ENCODE measurements around the gene CYP21A2.
"Not testable (repeated sequence)": the region's sequence is repeated elsewhere in the genome, so short reads cannot be mapped to it uniquely, and the experiment has no call there.

CYP21A2 gene

DNA sequence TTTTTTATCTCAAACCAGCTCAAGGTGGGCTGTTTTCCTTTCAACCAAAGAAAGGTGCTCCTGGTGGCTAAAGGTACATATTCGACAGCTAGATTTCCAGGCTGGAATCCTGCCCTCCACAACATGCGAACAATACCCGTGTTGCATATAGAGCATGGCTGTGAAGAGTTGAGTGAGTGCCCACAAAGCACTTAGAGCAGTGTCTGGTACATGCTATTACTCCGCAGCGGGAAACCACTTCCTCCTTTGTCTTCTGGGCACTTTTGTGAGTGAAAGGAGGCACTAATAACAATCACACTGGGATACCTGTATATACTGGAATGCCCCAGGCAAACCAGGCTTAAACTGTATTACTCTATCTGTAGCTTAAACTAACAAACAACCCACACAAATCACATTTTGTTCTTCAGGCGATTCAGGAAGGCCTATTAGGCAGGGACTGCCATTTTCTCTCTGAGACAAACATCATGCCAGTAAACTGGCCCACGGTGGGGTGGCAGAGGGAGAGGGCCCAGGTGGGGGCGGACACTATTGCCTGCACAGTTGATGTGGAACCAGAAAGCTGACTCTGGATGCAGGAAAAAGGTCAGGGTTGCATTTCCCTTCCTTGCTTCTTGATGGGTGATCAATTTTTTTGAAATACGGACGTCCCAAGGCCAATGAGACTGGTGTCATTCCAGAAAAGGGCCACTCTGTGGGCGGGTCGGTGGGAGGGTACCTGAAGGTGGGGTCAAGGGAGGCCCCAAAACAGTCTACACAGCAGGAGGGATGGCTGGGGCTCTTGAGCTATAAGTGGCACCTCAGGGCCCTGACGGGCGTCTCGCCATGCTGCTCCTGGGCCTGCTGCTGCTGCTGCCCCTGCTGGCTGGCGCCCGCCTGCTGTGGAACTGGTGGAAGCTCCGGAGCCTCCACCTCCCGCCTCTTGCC lies at the start of gene CYP21A2:
Gene CYP21A2, plus strand, starts transcription at position 818 of the 927 bp plus-strand sequence. Its CDS starts 8 bp downstream, at position 826.
- not testable (repeated sequence) for DNase-seq

- DNase-seq: not testable (repeated sequence)
These were observed 48.9 kb upstream of the CYP21A2 start for GRCh38 chr6:31989363-31989762.

DNA sequence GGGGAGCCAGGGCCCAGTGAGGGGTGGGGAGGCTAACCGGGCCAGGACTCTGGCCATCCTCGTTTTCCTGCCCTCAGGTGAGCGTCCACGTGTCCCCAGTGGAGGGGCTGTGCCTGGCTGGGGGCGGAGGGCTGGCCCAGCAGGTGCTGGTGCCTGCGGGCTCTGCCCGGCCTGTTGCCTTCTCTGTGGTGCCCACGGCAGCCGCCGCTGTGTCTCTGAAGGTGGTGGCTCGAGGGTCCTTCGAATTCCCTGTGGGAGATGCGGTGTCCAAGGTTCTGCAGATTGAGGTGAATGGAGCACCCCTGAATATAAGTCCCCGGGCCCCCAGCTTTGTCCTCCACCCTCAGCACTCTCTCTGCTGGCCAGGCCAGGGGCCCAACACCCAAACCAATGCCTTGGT lies 43.8 kb upstream of the CYP21A2 start:
- DNase-seq: not testable (repeated sequence)

GRCh38 chr6:31996385-31996784 lies 41.8 kb upstream of the CYP21A2 start:
- DNase-seq: not testable (repeated sequence)

- DNase-seq: not testable (repeated sequence)
These were observed 35.5 kb upstream of the CYP21A2 start for GRCh38 chr6:32002546-32003268.

GRCh38 chr6:32003301-32003700 lies 34.9 kb upstream of the CYP21A2 start:
- not testable (repeated sequence) for DNase-seq

- not testable (repeated sequence) for DNase-seq
These were observed 33.8 kb upstream of the CYP21A2 start for GRCh38 chr6:32004393-32004792.

DNA sequence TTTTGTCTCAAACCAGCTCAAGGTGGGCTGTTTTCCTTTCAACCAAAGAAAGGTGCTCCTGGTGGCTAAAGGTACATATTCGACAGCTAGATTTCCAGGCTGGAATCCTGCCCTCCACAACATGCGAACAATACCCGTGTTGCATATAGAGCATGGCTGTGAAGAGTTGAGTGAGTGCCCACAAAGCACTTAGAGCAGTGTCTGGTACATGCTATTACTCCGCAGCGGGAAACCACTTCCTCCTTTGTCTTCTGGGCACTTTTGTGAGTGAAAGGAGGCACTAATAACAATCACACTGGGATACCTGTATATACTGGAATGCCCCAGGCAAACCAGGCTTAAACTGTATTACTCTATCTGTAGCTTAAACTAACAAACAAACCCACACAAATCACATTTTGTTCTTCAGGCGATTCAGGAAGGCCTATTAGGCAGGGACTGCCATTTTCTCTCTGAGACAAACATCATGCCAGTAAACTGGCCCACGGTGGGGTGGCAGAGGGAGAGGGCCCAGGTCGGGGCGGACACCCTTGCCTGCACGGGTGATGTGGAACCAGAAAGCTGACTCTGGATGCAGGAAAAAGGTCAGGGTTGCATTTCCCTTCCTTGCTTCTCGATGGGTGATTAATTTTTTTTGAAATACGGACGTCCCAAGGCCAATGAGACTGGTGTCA lies 33.2 kb upstream of the CYP21A2 start:
- DNase-seq: not testable (repeated sequence)

DNA sequence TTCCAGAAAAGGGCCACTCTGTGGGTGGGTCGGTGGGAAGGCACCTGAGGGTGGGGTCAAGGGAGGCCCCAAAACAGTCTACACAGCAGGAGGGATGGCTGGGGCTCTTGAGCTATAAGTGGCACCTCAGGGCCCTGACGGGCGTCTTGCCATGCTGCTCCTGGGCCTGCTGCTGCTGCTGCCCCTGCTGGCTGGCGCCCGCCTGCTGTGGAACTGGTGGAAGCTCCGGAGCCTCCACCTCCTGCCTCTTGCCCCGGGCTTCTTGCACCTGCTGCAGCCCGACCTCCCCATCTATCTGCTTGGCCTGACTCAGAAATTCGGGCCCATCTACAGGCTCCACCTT lies 32.7 kb upstream of the CYP21A2 start:
- not testable (repeated sequence) for DNase-seq

DNA sequence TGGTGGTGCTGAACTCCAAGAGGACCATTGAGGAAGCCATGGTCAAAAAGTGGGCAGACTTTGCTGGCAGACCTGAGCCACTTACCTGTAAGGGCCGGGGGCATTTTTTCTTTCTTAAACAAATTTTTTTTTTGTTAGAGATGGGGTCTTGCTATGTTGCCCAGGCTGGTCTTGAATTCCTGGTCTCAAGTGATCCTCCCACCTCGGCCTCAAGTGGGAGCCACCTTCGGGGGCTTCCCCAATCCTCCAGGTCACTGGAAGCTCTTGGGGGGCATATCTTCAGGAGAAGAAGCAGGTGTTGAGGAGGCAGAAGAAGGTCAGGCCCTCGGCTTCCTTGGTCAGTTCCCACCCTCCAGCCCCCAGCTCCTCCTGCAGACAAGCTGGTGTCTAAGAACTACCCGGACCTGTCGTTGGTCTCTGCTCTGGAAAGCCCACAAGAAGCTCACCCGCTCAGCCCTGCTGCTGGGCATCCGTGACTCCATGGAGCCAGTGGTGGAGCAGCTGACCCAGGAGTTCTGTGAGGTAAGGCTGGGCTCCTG lies 32.2 kb upstream of the CYP21A2 start:
- not testable (repeated sequence) for DNase-seq

GRCh38 chr6:32007086-32007485 lies 31.1 kb upstream of the CYP21A2 start:
- not testable (repeated sequence) for DNase-seq

DNA sequence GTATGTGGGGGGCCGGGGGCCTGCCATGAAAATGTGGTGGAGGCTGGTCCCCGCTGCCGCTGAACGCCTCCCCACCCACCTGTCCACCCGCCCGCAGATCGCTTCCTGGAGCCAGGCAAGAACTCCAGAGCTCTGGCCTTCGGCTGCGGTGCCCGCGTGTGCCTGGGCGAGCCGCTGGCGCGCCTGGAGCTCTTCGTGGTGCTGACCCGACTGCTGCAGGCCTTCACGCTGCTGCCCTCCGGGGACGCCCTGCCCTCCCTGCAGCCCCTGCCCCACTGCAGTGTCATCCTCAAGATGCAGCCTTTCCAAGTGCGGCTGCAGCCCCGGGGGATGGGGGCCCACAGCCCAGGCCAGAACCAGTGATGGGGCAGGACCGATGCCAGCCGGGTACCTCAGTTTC lies 30.2 kb upstream of the CYP21A2 start:
- not testable (repeated sequence) for DNase-seq

DNA sequence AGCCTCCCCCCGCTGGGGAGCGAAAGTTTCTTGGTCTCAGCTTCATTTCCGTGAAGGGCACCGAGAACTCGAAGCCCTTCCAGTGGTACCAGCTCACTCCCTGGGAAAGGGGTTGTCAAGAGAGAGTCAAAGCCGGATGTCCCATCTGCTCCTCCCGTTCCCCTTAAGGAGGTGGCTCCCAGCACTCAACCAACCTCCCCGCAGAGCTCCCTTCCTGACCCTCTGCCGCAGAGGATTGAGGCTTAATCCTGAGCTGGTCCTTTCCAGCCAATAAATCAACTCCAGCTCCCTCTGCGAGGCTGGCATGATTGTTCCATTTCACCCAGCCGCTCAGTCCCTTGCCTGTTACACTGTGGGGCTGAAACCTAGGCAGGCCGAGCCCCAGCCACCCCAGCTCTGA lies 29.6 kb upstream of the CYP21A2 start:
- DNase-seq: not testable (repeated sequence)

GRCh38 chr6:32009537-32009936 lies 28.7 kb upstream of the CYP21A2 start:
- not testable (repeated sequence) for DNase-seq

GRCh38 chr6:32010856-32011530 lies 27.2 kb upstream of the CYP21A2 start:
- DNase-seq: not testable (repeated sequence)

DNA sequence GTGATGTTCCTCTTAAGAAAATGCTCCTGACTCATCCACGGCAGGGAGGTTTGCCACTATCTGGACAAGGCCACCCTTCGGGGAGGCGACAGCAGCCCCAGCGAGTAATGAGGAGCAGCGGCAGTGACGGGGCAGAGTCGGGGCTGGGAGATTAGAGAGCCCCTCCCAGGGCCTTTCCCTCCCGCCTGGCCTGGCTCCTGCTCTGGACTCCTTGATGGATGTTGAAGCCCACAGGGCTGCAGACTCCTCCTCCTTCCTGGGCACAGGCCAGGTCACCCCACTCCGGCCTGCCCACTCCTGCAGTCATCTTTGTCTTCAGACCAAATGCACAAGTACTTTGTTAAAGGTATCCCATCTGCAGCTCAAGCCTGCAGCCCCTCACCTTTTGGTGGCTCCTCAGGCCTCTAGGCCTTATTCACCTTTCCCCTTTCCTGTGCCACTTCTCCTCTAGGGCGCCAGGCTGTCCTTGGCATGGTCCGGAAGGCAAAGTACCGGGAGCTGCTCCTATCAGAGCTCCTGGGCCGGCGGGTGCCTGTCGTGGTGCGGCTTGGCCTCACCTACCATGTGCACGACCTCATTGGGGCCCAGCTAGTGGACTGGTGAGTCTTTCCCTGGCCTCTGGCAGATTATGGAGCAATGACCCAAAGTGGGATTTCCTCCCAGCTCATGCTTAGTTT lies 25.1 kb upstream of the CYP21A2 start:
- not testable (repeated sequence) for DNase-seq

DNA sequence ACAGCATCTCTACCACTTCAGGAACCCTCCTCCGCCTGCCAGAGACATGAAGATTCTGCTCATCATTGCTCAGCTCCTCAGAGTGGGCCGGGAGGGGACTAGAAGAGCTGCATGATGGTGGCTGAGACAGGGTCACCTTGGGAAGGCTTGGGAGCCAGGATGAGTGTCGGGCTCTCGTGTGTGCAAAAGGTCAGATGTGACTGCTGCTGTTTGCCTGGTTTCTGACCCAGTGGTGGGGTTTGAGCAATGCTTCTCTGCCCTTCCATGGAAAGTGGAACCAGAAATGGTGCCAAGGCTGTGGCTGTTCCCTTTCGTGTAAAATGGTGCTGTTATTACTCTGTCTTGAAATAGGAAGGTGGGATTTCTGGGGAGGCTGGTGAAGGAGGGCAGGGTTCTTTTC lies 24.5 kb upstream of the CYP21A2 start:
- not testable (repeated sequence) for DNase-seq

- DNase-seq: not testable (repeated sequence)
These were observed 23.7 kb upstream of the CYP21A2 start, which contains the start of gene C4B for GRCh38 chr6:32014547-32014946. Gene C4B, plus strand, starts transcription at chr6:32014795. Its CDS starts 51 bp downstream, at chr6:32014846.

- DNase-seq: not testable (repeated sequence)
These were observed 16.1 kb upstream of the CYP21A2 start for GRCh38 chr6:32022100-32022499.

DNA sequence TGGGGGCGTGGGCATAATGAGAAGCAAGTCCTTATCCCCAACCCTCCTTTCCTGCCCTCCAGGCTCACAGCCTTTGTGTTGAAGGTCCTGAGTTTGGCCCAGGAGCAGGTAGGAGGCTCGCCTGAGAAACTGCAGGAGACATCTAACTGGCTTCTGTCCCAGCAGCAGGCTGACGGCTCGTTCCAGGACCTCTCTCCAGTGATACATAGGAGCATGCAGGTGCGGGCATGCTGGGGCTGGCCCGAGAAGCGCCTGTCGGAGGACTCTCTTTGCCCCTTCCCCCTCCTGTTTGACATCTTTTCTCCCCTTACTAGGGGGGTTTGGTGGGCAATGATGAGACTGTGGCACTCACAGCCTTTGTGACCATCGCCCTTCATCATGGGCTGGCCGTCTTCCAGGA lies 9.6 kb upstream of the CYP21A2 start:
- not testable (repeated sequence) for DNase-seq

DNA sequence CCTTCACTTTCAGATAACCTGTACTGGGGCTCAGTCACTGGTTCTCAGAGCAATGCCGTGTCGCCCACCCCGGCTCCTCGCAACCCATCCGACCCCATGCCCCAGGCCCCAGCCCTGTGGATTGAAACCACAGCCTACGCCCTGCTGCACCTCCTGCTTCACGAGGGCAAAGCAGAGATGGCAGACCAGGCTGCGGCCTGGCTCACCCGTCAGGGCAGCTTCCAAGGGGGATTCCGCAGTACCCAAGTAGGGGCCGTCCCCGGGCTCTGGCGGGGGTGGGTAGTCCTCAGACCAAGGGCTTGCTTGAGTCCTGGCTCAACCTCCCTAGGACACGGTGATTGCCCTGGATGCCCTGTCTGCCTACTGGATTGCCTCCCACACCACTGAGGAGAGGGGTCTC lies 8.7 kb upstream of the CYP21A2 start:
- not testable (repeated sequence) for DNase-seq

Data from activated CD4-positive, CD25-positive, alpha-beta regulatory T cell (primary cell).